ENCODE measurements around the gene SLC25A30. TPM values are rescaled to one million over a fixed set of nuclear protein-coding genes. Genes with fewer than 3 reads are reported as not detected.

SLC25A30 gene, protein sequence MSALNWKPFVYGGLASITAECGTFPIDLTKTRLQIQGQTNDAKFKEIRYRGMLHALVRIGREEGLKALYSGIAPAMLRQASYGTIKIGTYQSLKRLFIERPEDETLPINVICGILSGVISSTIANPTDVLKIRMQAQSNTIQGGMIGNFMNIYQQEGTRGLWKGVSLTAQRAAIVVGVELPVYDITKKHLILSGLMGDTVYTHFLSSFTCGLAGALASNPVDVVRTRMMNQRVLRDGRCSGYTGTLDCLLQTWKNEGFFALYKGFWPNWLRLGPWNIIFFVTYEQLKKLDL
- 5.3 and 6.8 TPM in 2 replicates for total RNA-seq (ENCODE audit: low replicate concordance)

DNA sequence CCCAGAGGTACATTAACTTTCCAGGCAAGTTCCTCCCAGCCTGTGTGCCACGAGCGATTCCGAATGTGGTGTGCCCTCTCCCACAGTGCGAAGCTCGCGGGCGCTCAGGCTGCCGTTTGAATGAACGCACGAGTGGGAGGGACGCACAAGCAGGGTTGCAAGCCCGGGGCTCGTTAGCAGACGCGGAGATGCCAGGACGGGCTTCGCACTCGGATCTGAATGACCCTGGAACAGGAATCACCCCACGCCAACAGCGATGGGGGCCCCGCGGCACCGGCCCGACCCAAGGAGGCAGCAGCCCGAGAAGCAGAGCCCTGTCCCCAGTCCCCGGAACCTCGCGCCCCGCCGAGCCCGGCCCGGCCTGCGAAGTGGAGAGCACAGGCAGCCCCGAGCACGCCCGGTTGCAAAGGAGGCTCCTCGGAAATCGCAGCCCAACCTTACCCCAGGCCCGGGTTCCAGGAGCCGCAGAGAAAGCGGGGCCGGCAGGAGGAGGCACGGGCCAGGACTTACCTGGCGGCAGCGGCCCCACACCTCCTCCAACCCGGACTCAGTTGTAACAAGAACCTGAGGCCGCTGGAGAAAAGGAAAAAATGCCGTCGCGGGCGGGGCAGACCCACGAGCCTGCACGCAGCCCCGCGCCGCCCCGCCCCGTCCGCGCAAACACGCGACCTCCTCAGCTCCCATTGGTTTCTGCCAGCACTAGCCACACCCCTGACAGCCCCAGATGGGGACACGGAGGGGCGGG, at the start of gene SLC25A30:
Gene SLC25A30 (minus strand): TSS at position 584 of the 745 bp plus-strand sequence. CDS start 6,948 bp downstream, outside the sequence.
- Histone ChIP-seq H3K27me3 (peaks cover 13% of the 10 kb centered on the region), H3K9ac (no peak within 1 kb of the TSS), H3K9me3 (ENCODE audit: low read depth) (no peaks in the 10 kb centered on the region), H3K27ac (no peak within 1 kb of the TSS), H3K79me2 (ENCODE audit: low read depth) (no peaks in the 10 kb centered on the region), H4K20me1 (ENCODE audit: low read depth) (peaks cover 9% of the 10 kb centered on the region), H2AFZ (replicated peaks) (peak within 1 kb of the TSS; percentile 80), H3K36me3 (no peaks in the 10 kb centered on the region), H3K4me2 (peak within 1 kb of the TSS; percentile 93), H3K4me3 (peak within 1 kb of the TSS; percentile 68), H3F3A (ENCODE audit: low read depth) (peaks cover 33% of the 10 kb centered on the region), H3K4me1 (peaks cover 4% of the 10 kb centered on the region)
- Mint-ChIP-seq H3K9me3 (no peaks in the 10 kb centered on the region), H3K4me1 (peaks cover 16% of the 10 kb centered on the region), H3K27me3 (ENCODE audit: insufficient read depth, low read depth) (peaks cover 4% of the 10 kb centered on the region), H3K36me3 (no peaks in the 10 kb centered on the region), H3K27ac (peak within 1 kb of the TSS; percentile 67), H3K4me3 (peak within 1 kb of the TSS; percentile 93)
- DNase-seq (ENCODE audit: low spot score): peak; percentile 95
- TF ChIP-seq EZH2phosphoT487 (IDR thresholded peaks at IDR 0.05): no peak
- TF ChIP-seq, protein P1, sequence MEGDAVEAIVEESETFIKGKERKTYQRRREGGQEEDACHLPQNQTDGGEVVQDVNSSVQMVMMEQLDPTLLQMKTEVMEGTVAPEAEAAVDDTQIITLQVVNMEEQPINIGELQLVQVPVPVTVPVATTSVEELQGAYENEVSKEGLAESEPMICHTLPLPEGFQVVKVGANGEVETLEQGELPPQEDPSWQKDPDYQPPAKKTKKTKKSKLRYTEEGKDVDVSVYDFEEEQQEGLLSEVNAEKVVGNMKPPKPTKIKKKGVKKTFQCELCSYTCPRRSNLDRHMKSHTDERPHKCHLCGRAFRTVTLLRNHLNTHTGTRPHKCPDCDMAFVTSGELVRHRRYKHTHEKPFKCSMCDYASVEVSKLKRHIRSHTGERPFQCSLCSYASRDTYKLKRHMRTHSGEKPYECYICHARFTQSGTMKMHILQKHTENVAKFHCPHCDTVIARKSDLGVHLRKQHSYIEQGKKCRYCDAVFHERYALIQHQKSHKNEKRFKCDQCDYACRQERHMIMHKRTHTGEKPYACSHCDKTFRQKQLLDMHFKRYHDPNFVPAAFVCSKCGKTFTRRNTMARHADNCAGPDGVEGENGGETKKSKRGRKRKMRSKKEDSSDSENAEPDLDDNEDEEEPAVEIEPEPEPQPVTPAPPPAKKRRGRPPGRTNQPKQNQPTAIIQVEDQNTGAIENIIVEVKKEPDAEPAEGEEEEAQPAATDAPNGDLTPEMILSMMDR (IDR thresholded peaks at IDR 0.05): no peak
- TF ChIP-seq EZH2 (IDR thresholded peaks at IDR 0.05): no peak

DNA sequence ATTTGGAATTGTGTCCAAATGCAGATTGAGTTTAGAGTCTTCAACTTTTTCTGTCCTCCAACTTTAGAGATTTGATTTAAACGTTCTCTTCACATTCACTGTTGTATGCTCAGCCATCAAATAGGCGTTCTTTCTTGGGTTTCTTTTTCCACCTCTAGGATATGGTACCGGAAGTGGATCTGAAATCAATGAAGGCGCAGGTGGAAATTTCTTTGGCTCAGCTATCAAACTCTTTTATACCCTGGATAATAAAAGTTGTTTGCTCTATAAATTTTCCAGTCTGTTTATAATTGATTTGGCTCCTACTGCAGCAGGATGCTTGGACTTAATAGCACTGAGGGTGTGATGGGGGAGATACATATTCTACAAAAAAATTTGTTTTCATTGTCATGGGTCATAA, 48.2 kb upstream of the SLC25A30 start:
- peaks cover 8% of the 10 kb centered on the region for H3K4me1 ChIP-seq
- H3K9ac ChIP-seq: no peak overlapping the region

DNA sequence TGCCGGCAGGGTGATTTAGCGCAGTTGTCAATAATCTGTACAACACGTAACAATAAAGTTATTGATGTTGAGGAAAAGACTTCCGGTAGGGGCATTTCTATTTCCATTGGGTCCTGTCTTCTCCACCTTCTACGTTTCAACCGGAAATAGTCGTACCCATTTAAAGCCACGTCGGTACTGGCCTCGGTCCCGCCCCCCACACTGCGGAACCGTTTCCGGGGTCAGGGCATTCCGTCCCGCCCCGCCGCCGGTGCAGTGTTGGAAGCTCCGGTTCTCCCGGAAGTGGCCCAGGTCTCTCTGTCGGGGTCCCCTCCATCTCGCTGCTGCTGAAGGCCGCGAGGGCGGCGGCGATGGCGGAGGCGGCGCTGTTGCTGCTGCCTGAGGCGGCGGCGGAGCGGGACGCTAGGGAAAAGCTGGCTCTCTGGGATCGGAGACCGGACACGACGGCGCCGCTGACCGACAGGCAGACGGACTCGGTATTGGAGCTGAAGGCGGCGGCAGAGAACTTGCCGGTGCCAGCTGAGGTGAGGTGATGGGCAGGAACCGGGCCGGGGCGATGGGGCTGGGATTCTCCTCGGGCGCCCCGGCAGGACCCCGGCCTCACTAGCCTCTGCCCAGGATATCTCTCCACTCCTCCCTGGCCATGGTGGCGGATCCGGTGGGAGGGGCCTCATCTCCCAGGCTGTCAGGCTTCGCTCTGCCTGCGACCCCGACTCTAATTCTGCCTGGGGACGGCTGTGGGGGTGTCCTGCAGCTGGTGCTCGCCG, 46.7 kb upstream of the SLC25A30 start, which contains the start of gene COG3:
Gene COG3 (plus strand): TSS at position 253 of the 767 bp plus-strand sequence. CDS start 98 bp downstream, at position 351.
- Histone ChIP-seq H3K27ac (peak within 1 kb of the TSS; percentile 96), H2AFZ (replicated peaks) (peak within 1 kb of the TSS; percentile 97), H3K4me3 (peak within 1 kb of the TSS; percentile 96), H3K27me3 (peaks cover 31% of the 10 kb centered on the region), H4K20me1 (ENCODE audit: low read depth) (peaks cover 37% of the 10 kb centered on the region), H3K4me1 (peaks cover 8% of the 10 kb centered on the region), H3K9me3 (ENCODE audit: low read depth) (no peaks in the 10 kb centered on the region), H3K79me2 (ENCODE audit: low read depth) (peaks cover 48% of the 10 kb centered on the region), H3F3A (ENCODE audit: low read depth) (peaks cover 23% of the 10 kb centered on the region), H3K4me2 (peak within 1 kb of the TSS; percentile 94), H3K9ac (peak within 1 kb of the TSS; percentile 70), H3K36me3 (no peaks in the 10 kb centered on the region)
- no peaks in the 10 kb centered on the region for H3K9me3 Mint-ChIP-seq
- peak within 1 kb of the TSS; percentile 76 for H3K27ac Mint-ChIP-seq
- peaks cover 7% of the 10 kb centered on the region for H3K36me3 Mint-ChIP-seq
- peak; percentile 93 for DNase-seq (ENCODE audit: low spot score)
- H3K4me1 Mint-ChIP-seq: peaks cover 23% of the 10 kb centered on the region
- TF ChIP-seq, protein P1 (IDR thresholded peaks at IDR 0.05): peak; percentile 44
- no peak for TF ChIP-seq EZH2 (IDR thresholded peaks at IDR 0.05)
- no peaks in the 10 kb centered on the region for H3K27me3 Mint-ChIP-seq (ENCODE audit: insufficient read depth, low read depth)
- H3K4me3 Mint-ChIP-seq: peak within 1 kb of the TSS; percentile 93

More for the DNA sequence above, 48.2 kb upstream of the SLC25A30 start:
- peaks cover 63% of the 10 kb centered on the region for H3K79me2 ChIP-seq (ENCODE audit: low read depth)
- peaks cover 23% of the 10 kb centered on the region for H3K4me1 Mint-ChIP-seq
- H3K27me3 ChIP-seq: peaks cover 20% of the 10 kb centered on the region
- H3K4me2 ChIP-seq: peak overlapping the region; percentile 94
- peak overlapping the region; percentile 16 for H3K27ac Mint-ChIP-seq
- peaks cover 37% of the 10 kb centered on the region for H4K20me1 ChIP-seq (ENCODE audit: low read depth)
- peak overlapping the region; percentile 96 for H3K4me3 ChIP-seq
- no peaks in the 10 kb centered on the region for H3K27me3 Mint-ChIP-seq (ENCODE audit: insufficient read depth, low read depth)
- H3K27ac ChIP-seq: no peak overlapping the region
- H3K36me3 Mint-ChIP-seq: peaks cover 14% of the 10 kb centered on the region
- DNase-seq (ENCODE audit: low spot score): no peak
- TF ChIP-seq EZH2 (IDR thresholded peaks at IDR 0.05) (no peak), EZH2phosphoT487 (IDR thresholded peaks at IDR 0.05) (no peak)
- TF ChIP-seq, protein P1 (IDR thresholded peaks at IDR 0.05): no peak
- H3F3A ChIP-seq (ENCODE audit: low read depth): peaks cover 23% of the 10 kb centered on the region
- H3K9me3 ChIP-seq (ENCODE audit: low read depth): no peaks in the 10 kb centered on the region
- H3K9me3 Mint-ChIP-seq: peaks cover 3% of the 10 kb centered on the region
- peak overlapping the region; percentile 93 for H3K4me3 Mint-ChIP-seq
- no peaks in the 10 kb centered on the region for H3K36me3 ChIP-seq
- no peak overlapping the region for H2AFZ ChIP-seq (replicated peaks)
